ENCODE measurements around the gene CRELD2. TPM values are rescaled to one million over a fixed set of nuclear protein-coding genes. Genes with fewer than 3 reads are reported as not detected.

The CRELD2 gene
- total and polyA plus RNA-seq, 2 of the 13 experiments (the other 11 are each of a cell fraction or from before 2014, with no cell fraction given), result 17.2 to 44.7 TPM

DNA sequence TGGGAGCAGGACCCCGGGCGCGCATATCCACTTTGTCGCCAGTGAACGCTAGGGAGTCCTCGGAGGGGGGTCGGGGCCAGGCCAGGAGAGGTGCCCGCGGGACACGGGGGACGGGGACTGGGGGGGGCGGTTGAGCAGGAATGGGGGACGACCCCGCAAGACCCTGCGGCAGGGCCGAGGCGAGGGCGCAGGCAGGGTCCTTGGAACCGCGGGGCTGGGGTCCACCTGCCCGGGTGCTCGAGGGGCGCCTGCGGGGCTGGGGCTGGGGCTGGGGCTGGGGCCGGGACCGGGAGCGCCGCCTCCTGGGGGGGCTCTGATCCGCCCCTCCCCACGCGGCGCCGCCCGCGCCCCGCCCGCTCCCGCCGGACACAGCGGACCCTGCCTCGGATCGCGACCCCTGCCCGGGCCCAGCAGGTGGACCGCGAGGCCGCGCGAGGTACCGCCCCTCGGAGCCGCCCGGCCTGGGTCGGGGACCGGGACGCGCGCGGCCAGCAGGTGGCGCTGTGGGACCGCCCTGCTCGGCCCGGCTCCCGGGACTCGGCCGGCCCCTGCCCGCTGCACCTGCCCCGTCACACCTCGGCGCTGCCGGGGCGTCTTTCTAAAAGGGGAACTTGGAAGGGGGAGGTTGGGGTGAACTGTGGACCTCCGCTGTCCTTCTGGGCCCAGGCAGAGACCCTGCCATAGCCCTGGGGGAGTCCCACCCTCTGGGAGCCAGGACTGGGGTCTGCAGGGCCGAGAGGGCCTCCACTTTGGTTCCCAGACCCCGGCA is 11.0 kb downstream of the CRELD2 start (continued):
- TF ChIP-seq RAD21 (CRISPR knock-in tag; IDR thresholded peaks at IDR 0.05) (peak; percentile 99), ZNF652 (CRISPR knock-in tag; IDR thresholded peaks at IDR 0.05; ENCODE audit: borderline replicate concordance, low read depth) (no peak), SAP130 (CRISPR knock-in tag; IDR thresholded peaks at IDR 0.05; ENCODE audit: low read depth) (peak; percentile 19; the same call in 1 of the 2 replicates), ZBTB7B (CRISPR knock-in tag; IDR thresholded peaks at IDR 0.05) (0 out of 2 replicates have a peak, but pooled peaks have one; percentile 21), HDAC6 (IDR thresholded peaks at IDR 0.05; ENCODE audit: low read depth, low read length) (no peak), ATF7 (IDR thresholded peaks at IDR 0.05) (no peak), ATF7 (CRISPR knock-in tag; IDR thresholded peaks at IDR 0.05) (no peak), SMAD9 (CRISPR knock-in tag; IDR thresholded peaks at IDR 0.05) (no peak), CBX1 (IDR thresholded peaks at IDR 0.05; ENCODE audit: low read depth) (no peak), ZNF446 (CRISPR knock-in tag; IDR thresholded peaks at IDR 0.05) (0 out of 2 replicates have a peak, but pooled peaks have one; percentile 37), MBD4 (IDR thresholded peaks at IDR 0.05; ENCODE audit: borderline replicate concordance, low read length) (no peak), XRCC5 (optimal IDR thresholded peaks at IDR 0.05; ENCODE audit: low read length) (peak; percentile 49), ZNF850 (CRISPR knock-in tag; conservative IDR thresholded peaks at IDR 0.05) (no peak)
- TF ChIP-seq, protein P1, sequence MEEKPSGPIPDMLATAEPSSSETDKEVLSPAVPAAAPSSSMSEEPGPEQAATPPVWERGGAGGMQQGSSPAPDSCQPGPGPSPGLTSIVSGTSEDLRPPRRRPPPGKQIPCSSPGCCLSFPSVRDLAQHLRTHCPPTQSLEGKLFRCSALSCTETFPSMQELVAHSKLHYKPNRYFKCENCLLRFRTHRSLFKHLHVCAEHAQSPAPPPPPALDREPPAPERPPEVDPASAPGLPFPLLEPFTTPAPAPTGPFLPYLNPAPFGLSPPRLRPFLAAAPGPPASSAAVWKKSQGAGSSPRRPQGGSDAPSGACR (CRISPR knock-in tag; IDR thresholded peaks at IDR 0.05), result no peak
- TF ChIP-seq, protein P2, sequence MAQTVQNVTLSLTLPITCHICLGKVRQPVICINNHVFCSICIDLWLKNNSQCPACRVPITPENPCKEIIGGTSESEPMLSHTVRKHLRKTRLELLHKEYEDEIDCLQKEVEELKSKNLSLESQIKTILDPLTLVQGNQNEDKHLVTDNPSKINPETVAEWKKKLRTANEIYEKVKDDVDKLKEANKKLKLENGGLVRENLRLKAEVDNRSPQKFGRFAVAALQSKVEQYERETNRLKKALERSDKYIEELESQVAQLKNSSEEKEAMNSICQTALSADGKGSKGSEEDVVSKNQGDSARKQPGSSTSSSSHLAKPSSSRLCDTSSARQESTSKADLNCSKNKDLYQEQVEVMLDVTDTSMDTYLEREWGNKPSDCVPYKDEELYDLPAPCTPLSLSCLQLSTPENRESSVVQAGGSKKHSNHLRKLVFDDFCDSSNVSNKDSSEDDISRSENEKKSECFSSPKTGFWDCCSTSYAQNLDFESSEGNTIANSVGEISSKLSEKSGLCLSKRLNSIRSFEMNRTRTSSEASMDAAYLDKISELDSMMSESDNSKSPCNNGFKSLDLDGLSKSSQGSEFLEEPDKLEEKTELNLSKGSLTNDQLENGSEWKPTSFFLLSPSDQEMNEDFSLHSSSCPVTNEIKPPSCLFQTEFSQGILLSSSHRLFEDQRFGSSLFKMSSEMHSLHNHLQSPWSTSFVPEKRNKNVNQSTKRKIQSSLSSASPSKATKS (CRISPR knock-in tag; IDR thresholded peaks at IDR 0.05), result no peak
- TF ChIP-seq, protein P3, sequence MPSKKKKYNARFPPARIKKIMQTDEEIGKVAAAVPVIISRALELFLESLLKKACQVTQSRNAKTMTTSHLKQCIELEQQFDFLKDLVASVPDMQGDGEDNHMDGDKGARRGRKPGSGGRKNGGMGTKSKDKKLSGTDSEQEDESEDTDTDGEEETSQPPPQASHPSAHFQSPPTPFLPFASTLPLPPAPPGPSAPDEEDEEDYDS (CRISPR knock-in tag; IDR thresholded peaks at IDR 0.05), result no peak
- TF ChIP-seq, protein P4, sequence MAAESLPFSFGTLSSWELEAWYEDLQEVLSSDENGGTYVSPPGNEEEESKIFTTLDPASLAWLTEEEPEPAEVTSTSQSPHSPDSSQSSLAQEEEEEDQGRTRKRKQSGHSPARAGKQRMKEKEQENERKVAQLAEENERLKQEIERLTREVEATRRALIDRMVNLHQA (CRISPR knock-in tag; IDR thresholded peaks at IDR 0.05), result no peak
- TF ChIP-seq, protein P5, sequence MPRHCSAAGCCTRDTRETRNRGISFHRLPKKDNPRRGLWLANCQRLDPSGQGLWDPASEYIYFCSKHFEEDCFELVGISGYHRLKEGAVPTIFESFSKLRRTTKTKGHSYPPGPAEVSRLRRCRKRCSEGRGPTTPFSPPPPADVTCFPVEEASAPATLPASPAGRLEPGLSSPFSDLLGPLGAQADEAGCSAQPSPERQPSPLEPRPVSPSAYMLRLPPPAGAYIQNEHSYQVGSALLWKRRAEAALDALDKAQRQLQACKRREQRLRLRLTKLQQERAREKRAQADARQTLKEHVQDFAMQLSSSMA (CRISPR knock-in tag; IDR thresholded peaks at IDR 0.05), result no peak

Measured in HepG2 (cell line).